Hematopoietic multipotent progenitor cell treated with erythropoietin and hydrocortisone succinate and interleukin-3 and kit ligand, for 8 days (in vitro differentiated cells): Measurements from ENCODE around the gene SNRPA1.

Experiments
- DNase-seq: peaks from one replicate; pipeline ENCODE4 v3.0.0-alpha.2; 2015

The SNRPA1 gene

GRCh38 chr15:101318147-101318819 lies 23.2 kb upstream of the SNRPA1 start:
- DNase-seq: no peak

DNA sequence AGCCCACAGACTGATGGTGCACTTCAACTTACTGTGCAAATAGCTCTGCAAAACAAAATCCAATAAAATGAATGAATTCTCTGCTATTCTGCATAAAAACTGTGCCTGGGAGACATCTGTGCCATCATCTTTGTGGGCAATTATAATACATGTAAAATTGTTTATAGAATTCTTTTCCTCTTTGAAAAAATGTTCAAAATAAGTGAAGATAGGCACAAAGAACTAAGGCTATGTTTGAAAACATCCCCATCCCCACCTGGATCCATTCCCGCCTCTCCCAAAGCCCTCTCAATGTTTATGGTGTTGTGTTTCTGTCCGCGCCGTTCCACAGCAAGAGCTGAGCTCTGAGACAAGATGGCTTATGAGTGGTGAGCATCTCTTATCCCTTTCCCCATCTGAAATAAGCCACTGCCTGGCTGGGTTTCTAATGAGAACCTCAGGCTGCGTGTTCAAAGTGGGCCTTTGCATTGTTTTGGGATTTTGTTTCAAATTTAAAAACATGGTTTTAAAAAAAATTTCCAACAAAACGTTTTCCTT lies 22.4 kb upstream of the SNRPA1 start:
- DNase-seq: no peak

GRCh38 chr15:101316529-101316928 lies 21.5 kb upstream of the SNRPA1 start:
- DNase-seq: no peak

GRCh38 chr15:101315736-101316135 lies 20.7 kb upstream of the SNRPA1 start:
- no peak for DNase-seq

- DNase-seq: no peak
These were observed 19.5 kb upstream of the SNRPA1 start for GRCh38 chr15:101314336-101315125.

- DNase-seq: no peak
These were observed 18.2 kb upstream of the SNRPA1 start for GRCh38 chr15:101313041-101313761.

DNA sequence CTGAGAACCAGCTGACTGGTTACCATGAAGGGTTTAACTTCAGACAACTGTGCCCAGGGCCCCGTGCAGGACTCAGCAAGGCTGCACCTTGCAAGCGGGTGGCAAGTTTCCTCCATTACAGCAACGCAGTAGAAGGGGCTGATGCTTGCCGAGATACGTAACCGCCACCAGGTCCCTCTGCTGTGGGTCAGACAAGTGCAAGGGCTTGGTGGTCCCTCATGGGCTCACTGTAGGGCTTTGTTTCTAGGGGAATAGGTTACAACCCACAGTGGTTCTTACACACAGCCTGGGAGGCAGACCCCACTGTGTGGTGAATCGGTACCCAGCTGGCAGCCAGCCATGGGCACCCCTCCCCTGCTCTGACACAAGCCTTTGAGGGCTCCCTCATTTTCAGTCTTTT lies 15.5 kb upstream of the SNRPA1 start:
- DNase-seq: no peak

DNA sequence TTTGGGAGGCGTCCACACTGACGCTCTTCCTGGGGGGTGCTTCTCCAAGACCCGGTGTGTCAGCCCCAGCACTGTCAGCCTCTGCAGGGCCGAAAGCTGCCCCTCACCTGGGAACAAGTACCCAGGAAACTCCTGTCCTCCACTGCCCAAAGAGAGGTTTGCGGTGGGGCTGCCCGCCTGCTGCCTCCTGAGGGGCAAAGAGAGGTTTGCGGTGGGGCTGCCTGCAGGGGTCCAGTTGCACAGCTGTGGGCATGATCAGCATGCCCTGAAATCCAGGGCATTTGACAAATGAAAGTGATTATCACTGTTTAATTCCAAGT lies 15.1 kb upstream of the SNRPA1 start:
- DNase-seq: no peak

GRCh38 chr15:101309436-101310160 lies 14.6 kb upstream of the SNRPA1 start:
- DNase-seq: no peak

- no peak for DNase-seq
These were observed 13.8 kb upstream of the SNRPA1 start for GRCh38 chr15:101308604-101309435.

DNA sequence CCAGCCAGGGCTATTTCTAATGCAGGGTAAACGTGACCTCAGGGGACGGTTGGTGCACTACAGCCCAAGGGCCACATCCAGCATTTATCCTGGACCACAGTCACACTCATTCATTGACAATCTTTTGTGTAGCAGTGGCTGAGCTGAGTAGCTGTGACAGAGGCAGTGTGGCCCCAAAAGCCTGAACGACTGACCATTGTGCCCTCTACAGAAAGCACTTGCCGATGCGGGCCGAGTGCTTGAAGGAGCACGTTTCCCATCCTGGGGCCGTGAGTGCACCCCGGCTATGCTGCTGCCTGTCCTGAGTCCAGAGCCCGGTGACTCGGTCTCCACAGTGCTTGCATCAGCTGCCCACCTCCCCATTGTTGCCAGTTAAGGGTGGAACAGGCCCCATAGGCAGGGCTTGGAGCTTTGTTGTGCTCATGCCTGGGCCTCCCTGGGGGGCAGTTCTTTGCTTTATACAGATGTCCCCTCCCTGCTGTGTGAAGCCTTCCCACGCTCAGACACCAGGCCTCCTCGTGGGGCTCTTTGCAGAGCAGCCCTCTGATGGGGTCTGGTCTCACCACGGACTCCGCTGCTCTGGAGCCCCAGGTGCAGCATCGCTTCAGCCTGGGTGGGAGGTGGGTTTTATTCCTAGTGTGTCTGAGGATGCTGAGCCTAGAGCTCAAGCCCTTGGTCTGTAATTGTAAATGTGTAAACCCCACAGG lies 13.0 kb upstream of the SNRPA1 start:
- DNase-seq: no peak

DNA sequence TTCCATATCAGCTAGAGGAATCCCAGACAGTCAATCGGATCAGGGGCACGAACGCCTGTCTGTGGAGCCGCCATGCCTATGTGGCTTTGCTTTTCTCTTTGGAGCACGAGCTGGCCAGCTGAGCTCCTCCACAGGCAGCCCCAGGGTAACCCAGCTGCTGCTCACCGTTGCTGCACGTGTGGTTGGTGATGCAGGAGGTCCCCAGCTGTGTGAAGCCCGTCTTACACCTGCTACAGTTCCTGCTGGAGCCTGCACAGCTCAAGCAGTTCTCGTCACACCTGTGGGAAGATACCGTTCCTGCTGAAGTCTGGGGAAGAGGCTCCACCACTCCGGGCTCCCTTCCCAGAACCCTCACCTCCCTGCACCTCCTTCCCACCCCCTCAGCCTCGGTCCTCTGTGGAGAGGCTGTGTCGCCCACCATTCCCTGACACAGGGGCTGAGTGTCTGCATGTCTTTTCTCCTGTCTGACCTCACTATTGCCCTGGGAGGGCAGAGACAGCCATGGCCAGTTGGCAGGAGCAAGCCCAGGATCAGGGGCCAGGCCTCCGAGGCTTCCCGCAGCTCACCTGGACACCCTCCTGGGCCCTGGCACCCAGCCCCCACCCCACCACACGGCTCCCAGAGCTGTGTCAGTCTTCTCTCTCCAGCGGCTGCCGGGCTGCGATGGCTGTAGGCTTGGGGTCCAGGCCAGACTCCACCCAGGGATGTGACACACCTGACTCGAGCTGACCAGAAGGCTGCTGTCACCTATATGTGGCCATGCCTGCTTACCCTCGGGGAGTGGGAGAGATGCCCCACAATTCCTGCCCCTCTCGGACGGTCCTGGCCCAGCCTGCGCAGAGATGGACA lies 12.2 kb upstream of the SNRPA1 start:
- DNase-seq: no peak

DNA sequence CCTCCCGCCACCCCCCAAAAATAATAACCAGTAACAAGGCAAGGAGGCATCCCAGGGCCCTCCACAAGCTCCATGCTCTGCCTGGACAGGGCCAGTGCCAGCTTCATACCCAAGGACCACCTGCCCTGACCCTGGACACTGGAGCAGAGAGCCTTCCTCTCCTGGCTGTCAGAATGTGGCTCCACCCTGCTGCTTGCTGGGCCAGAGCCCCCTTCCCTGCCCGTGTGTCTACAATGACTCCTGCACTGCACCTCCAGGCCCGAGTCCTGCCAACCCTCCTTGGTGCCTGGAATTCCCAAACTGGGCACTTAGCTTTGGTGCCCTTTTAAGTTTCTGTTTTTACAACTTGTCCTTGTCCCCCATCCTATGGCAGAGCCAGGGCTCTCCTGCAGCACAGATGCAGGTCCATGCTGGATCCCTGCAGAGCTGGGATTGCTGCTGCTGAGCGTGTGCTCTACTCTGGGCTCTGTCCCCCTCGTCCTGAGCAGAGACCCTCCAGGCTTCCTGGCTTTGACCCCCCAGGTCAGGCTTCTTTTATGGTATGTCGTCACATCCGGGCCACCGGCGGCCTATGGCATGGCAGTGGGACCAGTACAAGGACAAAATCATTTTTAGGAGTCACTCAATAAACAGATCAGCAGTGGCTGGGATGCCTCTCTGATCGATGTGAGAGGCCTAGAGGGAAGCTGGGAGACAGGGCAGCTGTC lies 11.4 kb upstream of the SNRPA1 start:
- DNase-seq: no peak

GRCh38 chr15:101305820-101306255 lies 10.8 kb upstream of the SNRPA1 start:
- DNase-seq: no peak

- DNase-seq: no peak
These were observed 8.4 kb upstream of the SNRPA1 start for GRCh38 chr15:101303408-101303807.

DNA sequence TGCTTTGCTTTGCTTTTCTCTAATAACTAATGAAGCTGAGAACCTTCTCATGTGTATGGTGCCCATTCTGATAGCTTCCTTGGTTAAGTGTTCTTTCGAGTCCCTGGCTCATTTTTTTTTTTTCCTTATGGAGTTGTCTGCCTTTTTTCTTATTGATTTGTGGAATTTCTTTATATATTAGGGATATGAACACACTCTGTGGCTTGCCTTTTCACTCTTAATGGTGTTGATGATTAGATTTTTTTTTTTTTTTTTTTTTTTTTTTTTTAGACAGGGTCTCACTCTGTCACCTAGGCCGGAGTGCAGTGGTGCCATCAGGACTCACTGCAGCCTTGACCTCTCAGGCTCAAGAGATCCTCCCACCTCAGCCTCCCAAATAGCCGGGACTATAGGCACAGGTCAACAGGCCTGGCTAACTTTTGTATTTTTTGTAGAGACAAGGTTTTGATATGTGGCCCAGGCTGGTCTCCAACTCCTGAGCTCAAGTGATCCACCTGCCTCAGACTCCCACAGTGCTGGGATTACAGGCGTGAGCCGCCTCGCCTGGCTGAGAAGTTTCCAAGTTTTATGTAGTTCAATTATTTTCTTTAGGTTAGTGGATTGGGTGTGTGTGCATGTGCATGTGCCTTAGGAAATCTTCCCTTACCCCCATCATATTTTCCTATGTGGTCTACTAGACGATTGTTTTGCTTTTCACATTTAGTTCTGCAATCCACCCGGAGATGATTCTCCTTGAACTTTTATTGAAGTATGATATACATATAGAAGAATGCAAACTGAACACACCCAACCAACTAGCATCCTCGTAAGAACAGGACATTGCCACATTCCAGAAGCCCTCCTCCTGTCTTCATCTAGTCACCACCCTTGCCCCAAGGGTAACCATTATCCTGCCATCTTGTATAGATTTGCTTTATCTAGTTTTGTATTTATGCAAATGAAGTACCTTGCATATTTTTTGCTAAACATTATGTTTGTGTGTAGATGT lies 1.7 kb upstream of the SNRPA1 start:
- no peak for DNase-seq

DNA sequence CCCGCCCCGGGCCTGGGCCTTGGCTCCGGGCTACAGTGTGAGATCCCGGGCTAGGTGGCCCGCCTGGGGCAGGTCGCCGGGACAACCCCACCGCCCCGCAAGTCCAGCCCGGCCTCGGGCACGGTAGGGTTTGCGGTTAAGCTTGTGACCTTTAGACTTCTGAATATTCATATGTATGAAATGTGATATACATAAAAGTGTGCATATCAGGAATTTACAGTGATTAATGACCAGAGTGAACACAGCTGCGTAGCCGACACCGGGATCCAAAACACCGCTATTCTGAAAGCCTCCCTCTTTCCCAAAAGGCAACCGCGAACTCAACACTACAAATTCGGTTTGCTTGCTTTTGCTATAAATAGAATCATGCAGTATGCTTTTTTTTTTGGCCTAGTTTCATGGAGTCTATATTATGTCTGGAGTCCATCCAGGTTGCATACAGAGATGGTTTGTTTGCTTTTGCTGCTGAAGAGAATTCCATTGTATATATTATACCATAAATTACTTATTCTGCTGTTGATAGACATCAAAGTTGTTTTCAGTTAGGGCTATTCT lies 636 bp upstream of the SNRPA1 start:
- peak; percentile 31 for DNase-seq

DNA sequence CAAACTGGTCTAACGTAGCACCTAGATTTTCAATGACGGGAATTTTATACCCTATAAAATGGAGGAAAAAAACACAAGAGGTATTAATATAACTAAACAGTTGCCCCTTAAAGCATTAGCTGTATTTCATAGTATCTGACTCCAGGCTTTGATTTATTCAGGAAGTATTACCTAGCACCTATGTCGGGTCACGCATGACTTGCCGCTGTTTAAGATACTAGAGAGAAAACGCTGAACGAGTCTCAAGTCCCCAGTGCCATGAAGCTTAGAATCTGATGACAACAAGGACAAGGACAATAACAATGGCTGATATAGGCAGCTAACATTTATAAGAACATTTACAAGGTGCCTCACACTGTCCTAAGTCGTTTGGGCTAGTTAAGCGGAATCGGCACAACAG lies 1.9 kb downstream of the SNRPA1 start:
- no peak for DNase-seq
